Vagina (tissue), 2 donors: ENCODE results near the gene KATNAL1.

ENCODE experiments used
- CTCF ChIP-seq, 3 experiments: fragments of 450-650 bp in 2 of 3; fragments of 200-600 bp in 1 of 3; sonication (generic) in 1 of 3; IDR thresholded peaks; one replicate each; pipeline ENCODE4 v1.5.1; 2017 to 2019; ENCODE audit warnings: antibody characterized with exemption in 3 of 3, mild to moderate bottlenecking in 2 of 3, moderate library complexity in 2 of 3
- POLR2A ChIP-seq, 2 donors: fragments of 450-650 bp; IDR thresholded peaks; one replicate each; pipeline ENCODE4 v1.6.1; 2017; ENCODE audit warnings: antibody characterized with exemption in 2 of 2, mild to moderate bottlenecking in 2 of 2, moderate library complexity in 2 of 2

- TF ChIP-seq CTCF (IDR thresholded peaks at IDR 0.05) (no peak), POLR2A (IDR thresholded peaks at IDR 0.05) (no peak)
These were observed 24.0 kb upstream of the KATNAL1 start for GRCh38 chr13:30331331-30331771.
